Ascending aorta (tissue), 2 donors: ENCODE results near the gene RIN3. TPM values are rescaled to one million over a fixed set of nuclear protein-coding genes. Genes with fewer than 3 reads are reported as not detected.

Experiments used
- DNase-seq, 2 donors: peaks; one replicate each; pipeline ENCODE4 v3.0.0-alpha.2; 2019; ENCODE audit warnings: low spot score in 2 of 2
- H3K27ac ChIP-seq, 2 donors: fragments of 200-600 bp; sonication (generic); one replicate each; pipeline ENCODE4 v1.5.1; 2016 to 2017; ENCODE audit warnings: mild to moderate bottlenecking in 1 of 2
- H3K27me3 ChIP-seq: fragments of 200-600 bp; sonication (generic); one replicate; pipeline ENCODE4 v1.5.1; 2017
- H3K36me3 ChIP-seq, 2 donors: fragments of 200-600 bp; sonication (generic); one replicate each; pipeline ENCODE4 v1.5.1; 2016
- H3K4me1 ChIP-seq, 2 donors: fragments of 200-600 bp; sonication (generic); one replicate each; pipeline ENCODE4 v1.5.1; 2016 to 2017; ENCODE audit warnings: mild to moderate bottlenecking in 1 of 2
- H3K4me3 ChIP-seq, 2 donors: fragments of 200-600 bp; sonication (generic); one replicate each; pipeline ENCODE4 v1.5.1; 2016 to 2017; ENCODE audit warnings: mild to moderate bottlenecking in 1 of 2
- H3K9me3 ChIP-seq, 2 donors: fragments of 200-600 bp; sonication (generic); one replicate each; pipeline ENCODE4 v1.5.1; 2016
- CTCF ChIP-seq, 3 experiments: fragments of 200-600 bp in 2 of 3; fragments of 450-650 bp in 1 of 3; sonication (generic) in 2 of 3; IDR thresholded peaks; one replicate each; pipeline ENCODE4 v1.5.1; 2016 to 2019; ENCODE audit warnings: antibody characterized with exemption in 3 of 3, mild to moderate bottlenecking in 1 of 3, moderate library complexity in 1 of 3
- intact Hi-C: fragments of 100-400 bp; cut with DNase I; formaldehyde crosslinking; loops from one replicate; pipeline ENCODE4 v1.15.1; 2023
- total RNA-seq: library from RNA; depleted of rRNA; stranded (reverse); fragments of >200 nt; gene quantifications from one replicate; pipeline ENCODE4 v1.1.0, GENCODE V29; 2016

RIN3 gene
- total RNA-seq, 1 donor from 2014 or later, result 30.3 TPM

- intact Hi-C loops, result no loop called here
- no peak overlapping the region for H3K4me3 ChIP-seq
- TF ChIP-seq CTCF (IDR thresholded peaks at IDR 0.05), result no peak
- H3K4me1 ChIP-seq, result peaks cover 0 to 11% of the 10 kb centered on the region in 2 donors
- DNase-seq, result no peak
- H3K36me3 ChIP-seq, result peaks cover 6 to 7% of the 10 kb centered on the region in 2 donors
- no peaks in the 10 kb centered on the region for H3K9me3 ChIP-seq
- no peaks in the 10 kb centered on the region for H3K27me3 ChIP-seq
- no peak overlapping the region for H3K27ac ChIP-seq
Measured at GRCh38 chr14:92573761-92574498, 60.3 kb downstream of the RIN3 start.

- peaks cover 10 to 15% of the 10 kb centered on the region in 2 donors for H3K36me3 ChIP-seq
- no peak for DNase-seq
- H3K27me3 ChIP-seq, result no peaks in the 10 kb centered on the region
- H3K4me3 ChIP-seq, result no peak overlapping the region
- intact Hi-C loops, result no loop called here
- no peaks in the 10 kb centered on the region for H3K9me3 ChIP-seq
- no peak overlapping the region for H3K27ac ChIP-seq
- no peak for TF ChIP-seq CTCF (IDR thresholded peaks at IDR 0.05)
- peaks cover 0 to 6% of the 10 kb centered on the region in 2 donors for H3K4me1 ChIP-seq
Measured at GRCh38 chr14:92575061-92575747, 61.6 kb downstream of the RIN3 start.

DNA sequence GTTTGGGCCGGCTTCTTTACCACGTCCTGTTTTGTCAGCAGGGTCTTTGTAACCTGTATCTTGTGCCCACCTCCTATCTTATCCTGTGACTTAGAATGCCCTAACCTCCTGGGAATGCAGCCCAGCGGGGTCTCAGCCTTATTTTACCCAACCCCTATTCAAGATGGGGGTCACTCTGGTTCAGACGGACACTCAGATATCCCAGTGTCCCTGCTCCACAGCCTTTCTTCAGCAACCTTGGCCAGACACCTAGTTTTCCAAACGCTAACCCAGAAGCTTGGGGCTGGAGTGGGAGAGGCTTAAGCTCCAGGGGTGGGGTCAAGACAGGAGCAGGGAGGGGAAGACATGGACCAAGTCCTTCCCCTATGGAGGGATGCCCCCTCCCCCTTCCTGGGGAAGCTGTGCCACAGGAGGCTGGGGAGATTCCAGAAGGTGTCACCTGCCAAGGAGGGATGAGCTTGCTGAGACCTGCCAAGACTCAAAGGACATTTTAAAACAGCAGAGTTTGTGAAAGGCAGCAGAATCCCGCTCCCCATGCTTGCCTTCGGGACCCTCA, 62.2 kb downstream of the RIN3 start:
- Histone ChIP-seq H3K4me3 (no peak overlapping the region), H3K4me1 (peaks cover 0 to 6% of the 10 kb centered on the region in 2 donors), H3K9me3 (no peaks in the 10 kb centered on the region), H3K27me3 (no peaks in the 10 kb centered on the region), H3K36me3 (peaks cover 10 to 15% of the 10 kb centered on the region in 2 donors), H3K27ac (peak overlapping the region; percentile 10 to 66)
- no peak for DNase-seq
- intact Hi-C loops, result no loop called here
- TF ChIP-seq CTCF (IDR thresholded peaks at IDR 0.05), result no peak

DNA sequence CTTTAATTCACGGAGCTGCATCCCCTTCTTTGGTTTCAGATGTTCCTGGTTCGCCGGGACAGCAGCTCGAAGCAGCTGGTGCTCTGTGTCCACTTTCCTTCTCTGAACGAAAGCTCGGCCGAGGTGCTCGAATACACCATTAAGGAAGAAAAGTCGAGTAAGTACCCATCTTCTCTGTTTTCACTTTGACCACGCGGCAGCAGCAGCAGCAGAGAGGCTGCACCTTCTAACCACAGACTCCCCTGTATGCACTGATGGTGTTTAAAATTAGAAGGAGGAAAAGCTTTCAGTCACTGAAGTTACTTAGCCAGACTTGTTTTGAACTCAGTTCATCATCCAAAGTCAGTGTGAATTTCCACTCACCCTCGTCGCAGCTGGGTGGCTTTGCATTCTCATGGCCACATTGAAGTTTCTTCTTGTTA, 63.8 kb downstream of the RIN3 start:
- Histone ChIP-seq H3K36me3 (peaks cover 10 to 15% of the 10 kb centered on the region in 2 donors), H3K4me3 (no peak overlapping the region), H3K27ac (peak overlapping the region; percentile 66 to 74), H3K9me3 (no peaks in the 10 kb centered on the region), H3K4me1 (peaks cover 0 to 6% of the 10 kb centered on the region in 2 donors), H3K27me3 (no peaks in the 10 kb centered on the region)
- DNase-seq, result no peak
- no peak for TF ChIP-seq CTCF (IDR thresholded peaks at IDR 0.05)
- intact Hi-C loops, result no loop called here

DNA sequence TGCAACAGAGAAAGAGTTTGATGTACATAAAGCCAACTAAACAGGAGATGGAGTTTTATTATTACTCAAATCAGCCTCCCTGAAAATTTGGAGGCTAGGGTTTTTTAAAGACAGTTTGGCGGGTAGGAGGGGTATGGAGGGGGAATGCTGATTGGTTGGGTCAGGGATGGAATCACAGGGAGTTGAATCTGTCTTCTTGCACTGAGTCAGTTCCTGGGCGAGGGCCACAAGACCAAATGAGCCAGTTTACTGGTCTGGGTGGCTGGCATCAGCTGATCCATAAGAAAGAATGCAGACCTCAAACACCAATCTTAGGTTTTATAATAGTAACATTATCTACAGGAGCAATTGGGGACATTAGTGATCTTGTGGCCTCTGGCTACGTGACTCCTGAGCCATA, 64.9 kb downstream of the RIN3 start:
- TF ChIP-seq CTCF (IDR thresholded peaks at IDR 0.05), result no peak
- Histone ChIP-seq H3K27ac (peak overlapping the region; percentile 66 to 74), H3K4me1 (peaks cover 0 to 6% of the 10 kb centered on the region in 2 donors), H3K4me3 (no peak overlapping the region), H3K9me3 (no peaks in the 10 kb centered on the region), H3K36me3 (peaks cover 10 to 15% of the 10 kb centered on the region in 2 donors), H3K27me3 (no peaks in the 10 kb centered on the region)
- DNase-seq, result peak; percentile 66 to 90
- intact Hi-C loops, result loop anchor here (2.0 kb wide), 1 partner anchor 26 kb away; no protein-coding TSS in a partner anchor
